Measurements from ENCODE around the gene RFTN1.

The RFTN1 gene

GRCh38 chr3:16284633-16285032 lies 228.9 kb downstream of the RFTN1 start:
- Histone ChIP-seq H3K9me3 (ENCODE audit: control insufficient read depth, insufficient read depth, low read depth, low read length) (no peaks in the 10 kb centered on the region), H3K27me3 (ENCODE audit: control insufficient read depth, insufficient read depth, low read length) (no peaks in the 10 kb centered on the region), H3K36me3 (ENCODE audit: control insufficient read depth, insufficient read depth, low read length) (peaks cover 52% of the 10 kb centered on the region), H3K27ac (ENCODE audit: low read depth, low read length) (no peak overlapping the region), H3K4me1 (ENCODE audit: control insufficient read depth, insufficient read depth, low read length) (no peaks in the 10 kb centered on the region), H3K9ac (ENCODE audit: low read length) (no peak overlapping the region), H3K4me3 (ENCODE audit: low read depth, low read length) (no peak overlapping the region)

GRCh38 chr3:16280671-16281070 lies 232.8 kb downstream of the RFTN1 start:
- H3K27ac ChIP-seq (ENCODE audit: low read depth, low read length) = no peak overlapping the region
- no peak overlapping the region for H3K4me3 ChIP-seq (ENCODE audit: low read depth, low read length)
- no peaks in the 10 kb centered on the region for H3K27me3 ChIP-seq (ENCODE audit: control insufficient read depth, insufficient read depth, low read length)
- no peaks in the 10 kb centered on the region for H3K4me1 ChIP-seq (ENCODE audit: control insufficient read depth, insufficient read depth, low read length)
- H3K36me3 ChIP-seq (ENCODE audit: control insufficient read depth, insufficient read depth, low read length) = peaks cover 39% of the 10 kb centered on the region
- no peak overlapping the region for H3K9ac ChIP-seq (ENCODE audit: low read length)
- no peaks in the 10 kb centered on the region for H3K9me3 ChIP-seq (ENCODE audit: control insufficient read depth, insufficient read depth, low read depth, low read length)

GRCh38 chr3:16279010-16279801 lies 234.3 kb downstream of the RFTN1 start:
- Histone ChIP-seq H3K27me3 (ENCODE audit: control insufficient read depth, insufficient read depth, low read length) (no peaks in the 10 kb centered on the region), H3K4me3 (ENCODE audit: low read depth, low read length) (no peak overlapping the region), H3K9ac (ENCODE audit: low read length) (no peak overlapping the region), H3K9me3 (ENCODE audit: control insufficient read depth, insufficient read depth, low read depth, low read length) (no peaks in the 10 kb centered on the region), H3K36me3 (ENCODE audit: control insufficient read depth, insufficient read depth, low read length) (peaks cover 53% of the 10 kb centered on the region), H3K27ac (ENCODE audit: low read depth, low read length) (no peak overlapping the region), H3K4me1 (ENCODE audit: control insufficient read depth, insufficient read depth, low read length) (no peaks in the 10 kb centered on the region)

- Histone ChIP-seq H3K9ac (ENCODE audit: low read length) (no peak overlapping the region), H3K27ac (ENCODE audit: low read depth, low read length) (no peak overlapping the region), H3K36me3 (ENCODE audit: control insufficient read depth, insufficient read depth, low read length) (peaks cover 52% of the 10 kb centered on the region)
Measured at GRCh38 chr3:16277471-16277870, 236.0 kb downstream of the RFTN1 start.

GRCh38 chr3:16273867-16274266 lies 239.6 kb downstream of the RFTN1 start:
- Histone ChIP-seq H3K9me3 (ENCODE audit: control insufficient read depth, insufficient read depth, low read depth, low read length) (no peaks in the 10 kb centered on the region), H3K27ac (ENCODE audit: low read depth, low read length) (no peak overlapping the region), H3K4me1 (ENCODE audit: control insufficient read depth, insufficient read depth, low read length) (no peaks in the 10 kb centered on the region), H3K36me3 (ENCODE audit: control insufficient read depth, insufficient read depth, low read length) (peaks cover 70% of the 10 kb centered on the region), H3K27me3 (ENCODE audit: control insufficient read depth, insufficient read depth, low read length) (no peaks in the 10 kb centered on the region), H3K9ac (ENCODE audit: low read length) (no peak overlapping the region), H3K4me3 (ENCODE audit: low read depth, low read length) (no peak overlapping the region)

More at GRCh38 chr3:16277471-16277870, 236.0 kb downstream of the RFTN1 start:
- Histone ChIP-seq H3K4me1 (ENCODE audit: control insufficient read depth, insufficient read depth, low read length) (no peaks in the 10 kb centered on the region), H3K27me3 (ENCODE audit: control insufficient read depth, insufficient read depth, low read length) (no peaks in the 10 kb centered on the region), H3K9me3 (ENCODE audit: control insufficient read depth, insufficient read depth, low read depth, low read length) (no peaks in the 10 kb centered on the region), H3K4me3 (ENCODE audit: low read depth, low read length) (no peak overlapping the region)

GRCh38 chr3:16272588-16272987 lies 240.9 kb downstream of the RFTN1 start:
- Histone ChIP-seq H3K9me3 (ENCODE audit: control insufficient read depth, insufficient read depth, low read depth, low read length) (no peaks in the 10 kb centered on the region), H3K27me3 (ENCODE audit: control insufficient read depth, insufficient read depth, low read length) (no peaks in the 10 kb centered on the region), H3K9ac (ENCODE audit: low read length) (no peak overlapping the region), H3K4me1 (ENCODE audit: control insufficient read depth, insufficient read depth, low read length) (no peaks in the 10 kb centered on the region), H3K27ac (ENCODE audit: low read depth, low read length) (no peak overlapping the region), H3K36me3 (ENCODE audit: control insufficient read depth, insufficient read depth, low read length) (peaks cover 57% of the 10 kb centered on the region), H3K4me3 (ENCODE audit: low read depth, low read length) (no peak overlapping the region)

GRCh38 chr3:16270855-16271254 lies 242.6 kb downstream of the RFTN1 start:
- H3K9me3 ChIP-seq (ENCODE audit: control insufficient read depth, insufficient read depth, low read depth, low read length) = no peaks in the 10 kb centered on the region
- H3K4me3 ChIP-seq (ENCODE audit: low read depth, low read length) = no peak overlapping the region
- peaks cover 4% of the 10 kb centered on the region for H3K4me1 ChIP-seq (ENCODE audit: control insufficient read depth, insufficient read depth, low read length)
- H3K36me3 ChIP-seq (ENCODE audit: control insufficient read depth, insufficient read depth, low read length) = peaks cover 53% of the 10 kb centered on the region
- no peak overlapping the region for H3K9ac ChIP-seq (ENCODE audit: low read length)
- H3K27ac ChIP-seq (ENCODE audit: low read depth, low read length) = no peak overlapping the region
- H3K27me3 ChIP-seq (ENCODE audit: control insufficient read depth, insufficient read depth, low read length) = no peaks in the 10 kb centered on the region

- Histone ChIP-seq H3K9ac (ENCODE audit: low read length) (no peak overlapping the region), H3K27ac (ENCODE audit: low read depth, low read length) (no peak overlapping the region), H3K9me3 (ENCODE audit: control insufficient read depth, insufficient read depth, low read depth, low read length) (no peaks in the 10 kb centered on the region), H3K27me3 (ENCODE audit: control insufficient read depth, insufficient read depth, low read length) (no peaks in the 10 kb centered on the region), H3K36me3 (ENCODE audit: control insufficient read depth, insufficient read depth, low read length) (peaks cover 22% of the 10 kb centered on the region), H3K4me1 (ENCODE audit: control insufficient read depth, insufficient read depth, low read length) (peaks cover 5% of the 10 kb centered on the region), H3K4me3 (ENCODE audit: low read depth, low read length) (no peak overlapping the region)
Measured at GRCh38 chr3:16266714-16267113, 246.8 kb downstream of the RFTN1 start.

All from HUES6 (cell line).